Lung (tissue), 12 donors: ENCODE data around the gene MR1. TPM values are rescaled to one million over a fixed set of nuclear protein-coding genes. Genes with fewer than 3 reads are reported as not detected.

ENCODE experiments used
- ATAC-seq: fragments of 200-7000 bp; cut with Tn5 transposase; one replicate; pipeline ENCODE4 v1.9.1; 2020; ENCODE audit warnings: moderate number of reproducible peaks; ENCODE audit not compliant: insufficient read depth, low FRiP score
- DNase-seq, 3 donors: peaks; one replicate each; pipeline ENCODE4 v3.0.0-alpha.2; 2013 to 2017
- H3K27ac ChIP-seq, 2 donors: one replicate each; pipeline ENCODE4 v1.5.1; 2013; ENCODE audit warnings: mild to moderate bottlenecking in 2 of 2, moderate library complexity in 2 of 2, control low read depth in 1 of 2, inconsistent platforms in 1 of 2, low read depth in 1 of 2, low read length in 1 of 2
- H3K27me3 ChIP-seq, 3 donors: one replicate each; pipeline ENCODE4 v1.5.1; 2013; ENCODE audit warnings: low read length in 2 of 3; ENCODE audit not compliant: control insufficient read depth in 3 of 3, insufficient read depth in 3 of 3
- H3K36me3 ChIP-seq, 4 donors: one replicate each; pipeline ENCODE4 v1.5.1; 2013; ENCODE audit warnings: low read length in 4 of 4, mild to moderate bottlenecking in 1 of 4, moderate library complexity in 1 of 4; ENCODE audit not compliant: control insufficient read depth in 4 of 4, insufficient read depth in 4 of 4
- H3K4me1 ChIP-seq, 5 donors: one replicate each; pipeline ENCODE4 v1.5.1; 2013; ENCODE audit warnings: low read length in 5 of 5, mild to moderate bottlenecking in 2 of 5, moderate library complexity in 1 of 5; ENCODE audit not compliant: control insufficient read depth in 5 of 5, insufficient read depth in 5 of 5
- H3K4me3 ChIP-seq: one replicate; pipeline ENCODE4 v1.5.1; 2013; ENCODE audit warnings: mild to moderate bottlenecking, control low read depth, moderate library complexity
- H3K9ac ChIP-seq, 2 donors: one replicate each; pipeline ENCODE4 v1.5.1; 2013; ENCODE audit warnings: low read length in 2 of 2, control low read depth in 1 of 2; ENCODE audit not compliant: insufficient read depth in 1 of 2
- H3K9me3 ChIP-seq, 4 donors: one replicate each; pipeline ENCODE4 v1.5.1; 2013; ENCODE audit warnings: low read length in 3 of 4, mild to moderate bottlenecking in 1 of 4, moderate library complexity in 1 of 4; ENCODE audit not compliant: control insufficient read depth in 4 of 4, insufficient read depth in 3 of 4
- WGBS, 2 donors: extraction: QIAGEN DNeasy Blood & Tissue Kit; methylation state at CpG; one replicate each; pipeline ENCODE4 v1.1.7; 2013; 5-methylcytosine and 5-hydroxymethylcytosine counted together
- polyA plus RNA-seq, 2 donors: library from polyadenylated mRNA; stranded (reverse); fragments of 200-250 nt; gene quantifications; one replicate each; pipeline ENCODE4 v1.2.1, GENCODE V29; 2013
- total RNA-seq, 2 donors: library from RNA; depleted of rRNA in 1 of 2; stranded (reverse); fragments of >200 nt in 1 of 2; gene quantifications; one replicate each; pipeline ENCODE4 v1.2.1, GENCODE V29; 2014 to 2021
- TF ChIP-seq, protein P1 (sequence below): IDR thresholded peaks from 2 replicates; pipeline ENCODE4 v1.5.1; 2012; ENCODE audit warnings: mild to moderate bottlenecking; ENCODE audit errors: control extremely low read depth, extremely low read depth
- donor health status: control.
- donor health status: control.
- donor health status: Bipolar disorder and iron deficiency.
- donor health status: healthy.
- donor health status: DM: yes; HTN: yes; CAD: no.

The MR1 gene
- total and polyA plus RNA-seq, 4 donors: 8.1 to 31.0 (median 23.9) TPM

DNA sequence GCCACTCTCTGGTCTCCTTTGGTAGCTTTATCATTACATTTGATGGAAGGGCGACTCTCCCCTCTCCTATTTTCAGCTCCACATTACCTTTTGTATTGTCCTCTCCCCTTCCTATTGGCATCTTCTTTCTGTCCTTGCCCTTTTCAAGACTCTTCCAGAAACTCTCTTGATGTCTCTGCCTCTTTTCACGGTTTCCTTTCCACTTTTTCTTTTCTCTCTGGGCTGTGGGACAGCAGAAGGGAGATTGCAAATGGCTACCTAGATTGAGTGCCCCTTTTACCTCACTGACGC is 72.2 kb downstream of the MR1 start:
- H3K4me1 ChIP-seq: peaks cover 5 to 29% (median 8%) of the 10 kb centered on the region in 5 donors
- peak overlapping the region; percentile 66 to 89 for H3K27ac ChIP-seq
- no peaks in the 10 kb centered on the region for H3K9me3 ChIP-seq
- DNase-seq (no peak), ATAC-seq (no peak)
- no peak overlapping the region for H3K4me3 ChIP-seq
- H3K9ac ChIP-seq: peak overlapping the region in 1 of 2 donors; percentile 38
- H3K27me3 ChIP-seq: no peaks in the 10 kb centered on the region
- no peaks in the 10 kb centered on the region for H3K36me3 ChIP-seq
- TF ChIP-seq, protein P1, sequence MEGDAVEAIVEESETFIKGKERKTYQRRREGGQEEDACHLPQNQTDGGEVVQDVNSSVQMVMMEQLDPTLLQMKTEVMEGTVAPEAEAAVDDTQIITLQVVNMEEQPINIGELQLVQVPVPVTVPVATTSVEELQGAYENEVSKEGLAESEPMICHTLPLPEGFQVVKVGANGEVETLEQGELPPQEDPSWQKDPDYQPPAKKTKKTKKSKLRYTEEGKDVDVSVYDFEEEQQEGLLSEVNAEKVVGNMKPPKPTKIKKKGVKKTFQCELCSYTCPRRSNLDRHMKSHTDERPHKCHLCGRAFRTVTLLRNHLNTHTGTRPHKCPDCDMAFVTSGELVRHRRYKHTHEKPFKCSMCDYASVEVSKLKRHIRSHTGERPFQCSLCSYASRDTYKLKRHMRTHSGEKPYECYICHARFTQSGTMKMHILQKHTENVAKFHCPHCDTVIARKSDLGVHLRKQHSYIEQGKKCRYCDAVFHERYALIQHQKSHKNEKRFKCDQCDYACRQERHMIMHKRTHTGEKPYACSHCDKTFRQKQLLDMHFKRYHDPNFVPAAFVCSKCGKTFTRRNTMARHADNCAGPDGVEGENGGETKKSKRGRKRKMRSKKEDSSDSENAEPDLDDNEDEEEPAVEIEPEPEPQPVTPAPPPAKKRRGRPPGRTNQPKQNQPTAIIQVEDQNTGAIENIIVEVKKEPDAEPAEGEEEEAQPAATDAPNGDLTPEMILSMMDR: no peak
- 62 to 67% methylated on average over 3 of the region's 3 CpGs for WGBS, 2 donors

DNA sequence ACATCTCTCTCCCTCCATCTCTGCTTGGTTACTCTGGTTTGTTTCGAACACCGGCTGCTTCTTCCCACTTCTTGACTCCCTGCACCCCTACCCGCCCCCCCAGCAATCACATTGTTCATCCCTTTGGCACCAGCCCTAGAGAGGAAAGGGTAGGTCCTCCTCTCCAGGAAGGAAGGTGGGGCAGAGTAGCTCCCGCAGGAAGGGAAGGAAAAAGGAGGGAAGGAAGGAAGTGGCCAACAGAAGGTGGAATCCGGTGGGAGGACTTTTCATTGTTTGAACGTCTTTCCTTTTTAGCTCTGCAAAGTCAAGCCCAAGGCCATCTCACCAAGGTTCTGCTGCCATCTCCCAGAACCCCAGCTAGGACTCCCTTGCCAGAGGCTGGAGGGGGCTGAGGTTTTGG is 72.7 kb downstream of the MR1 start:
- no peak for DNase-seq

DNA sequence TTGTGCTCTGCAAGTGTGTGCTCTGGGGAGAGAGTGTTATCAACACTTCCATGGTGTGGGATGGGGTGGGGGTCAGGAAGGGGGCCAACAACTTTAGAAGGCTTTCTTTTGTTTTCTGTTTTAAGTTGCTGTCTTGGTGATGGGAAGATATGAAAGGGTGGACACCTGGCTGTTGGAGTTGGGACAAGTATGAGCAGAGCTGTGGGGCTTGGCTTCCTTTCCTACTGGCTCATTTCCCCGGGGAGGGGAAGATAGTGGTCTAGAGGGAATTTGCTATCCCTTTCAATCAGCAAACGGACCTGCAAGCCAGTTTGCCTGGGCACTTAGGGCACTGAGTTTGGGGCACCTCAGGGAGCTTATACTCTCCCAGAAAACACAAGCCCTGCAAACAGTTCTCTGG is 73.9 kb downstream of the MR1 start:
- Histone ChIP-seq H3K9me3 (no peaks in the 10 kb centered on the region), H3K27ac (peak overlapping the region in 1 of 2 donors; percentile 23)
- WGBS, 2 donors: 61 to 63% methylated on average over 2 of the region's 2 CpGs

More for the DNA sequence above, 72.7 kb downstream of the MR1 start:
- Histone ChIP-seq H3K9ac (no peak overlapping the region), H3K4me1 (peaks cover 5 to 25% (median 8%) of the 10 kb centered on the region in 5 donors), H3K27me3 (no peaks in the 10 kb centered on the region), H3K4me3 (no peak overlapping the region), H3K9me3 (no peaks in the 10 kb centered on the region), H3K36me3 (no peaks in the 10 kb centered on the region), H3K27ac (peak overlapping the region in 1 of 2 donors; percentile 29)
- TF ChIP-seq, protein P1: no peak
- 50 to 54% methylated on average over 5 to 6 of the region's 6 CpGs for WGBS, 2 donors
- ATAC-seq: no peak

More for the DNA sequence above, 73.9 kb downstream of the MR1 start:
- DNase-seq (no peak), ATAC-seq (no peak)
- H3K27me3 ChIP-seq: no peaks in the 10 kb centered on the region
- H3K4me1 ChIP-seq: peaks cover 2 to 22% (median 8%) of the 10 kb centered on the region in 5 donors
- TF ChIP-seq, protein P1: no peak
- no peak overlapping the region for H3K4me3 ChIP-seq
- no peaks in the 10 kb centered on the region for H3K36me3 ChIP-seq
- H3K9ac ChIP-seq: no peak overlapping the region
